GM23248 (cell line): ENCODE results near the gene CD300E.

Experiments used
- EZH2 ChIP-seq: fragments of 200-600 bp; sonication (generic); IDR thresholded peaks from 2 replicates; pipeline ENCODE4 v1.6.1; 2018; ENCODE audit warnings: antibody characterized with exemption, mild to moderate bottlenecking; ENCODE audit not compliant: insufficient read depth, poor library complexity, severe bottlenecking
- EZH2phosphoT487 ChIP-seq: fragments of 200-600 bp; sonication (generic); IDR thresholded peaks from 2 replicates; pipeline ENCODE4 v1.6.1; 2018; ENCODE audit warnings: antibody characterized with exemption, moderate library complexity, mild to moderate bottlenecking, low read depth; ENCODE audit not compliant: insufficient read depth

DNA sequence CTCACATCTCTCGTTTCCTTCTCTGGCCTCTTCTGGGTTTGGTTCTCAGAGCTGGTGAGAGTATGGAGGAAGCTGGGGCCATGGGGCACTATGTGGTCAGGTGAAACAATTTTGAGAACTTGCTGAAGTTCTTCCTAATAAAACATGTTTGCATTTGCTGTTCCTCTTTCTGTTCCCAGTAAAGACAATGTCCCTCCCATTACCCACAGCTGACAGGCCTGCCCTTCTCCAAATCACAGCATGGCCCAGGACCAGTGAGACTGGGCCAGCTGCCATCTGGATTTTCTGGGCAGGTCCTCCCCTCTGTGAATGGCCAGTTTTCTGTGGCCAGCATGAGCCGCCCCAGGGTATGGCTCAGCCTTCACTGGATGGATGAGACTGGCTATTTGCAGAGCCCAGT, 56.1 kb downstream of the CD300E start, which contains the start of gene CD300H:
- TF ChIP-seq EZH2: no peak
- TF ChIP-seq EZH2phosphoT487: no peak
